Measurements from ENCODE around the gene UAP1L1.

UAP1L1 gene

DNA sequence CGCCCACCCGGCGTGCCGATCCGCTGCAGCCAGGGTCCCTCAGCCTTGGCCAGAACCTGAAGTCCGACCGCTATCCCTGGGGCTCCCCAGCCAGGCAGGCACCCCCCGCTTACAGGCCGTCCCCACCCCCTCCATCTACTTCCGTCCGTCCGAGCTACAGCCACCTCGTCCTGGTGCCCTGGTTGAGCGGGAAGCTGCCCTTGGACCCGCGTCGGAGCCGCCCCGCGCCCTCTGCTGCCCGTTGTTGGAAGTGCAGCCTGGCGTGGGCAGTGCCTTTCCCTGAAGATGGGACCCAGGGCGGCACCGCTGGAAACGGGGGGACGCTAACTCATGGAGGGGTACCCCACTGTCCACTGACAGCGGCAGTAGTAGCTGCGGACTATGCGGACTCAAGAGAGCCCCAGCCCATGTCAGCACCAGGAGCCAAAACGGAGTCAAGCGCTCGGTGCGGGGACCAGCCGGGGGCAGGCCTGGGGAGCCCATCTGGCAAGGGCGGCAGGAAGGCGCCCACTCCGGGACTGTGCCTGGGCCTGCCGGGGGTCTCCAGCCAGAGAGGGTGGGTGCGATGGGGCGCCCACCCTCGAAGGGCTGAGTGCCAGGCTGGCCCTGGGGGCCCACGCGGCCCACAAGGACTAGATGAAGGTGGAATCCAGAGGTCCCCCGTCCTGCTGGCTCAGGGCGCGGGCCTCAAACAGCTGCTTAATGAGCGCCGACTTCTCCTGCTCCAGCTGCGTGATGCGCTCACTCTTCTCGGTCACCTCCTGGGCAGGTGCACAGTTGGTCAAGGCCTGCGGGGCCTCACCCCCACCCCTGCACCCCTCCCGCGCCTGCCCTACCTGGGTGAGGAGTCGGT lies 13.1 kb upstream of the UAP1L1 start:
- H3K4me1 ChIP-seq (ENCODE audit: control insufficient read depth, insufficient read depth, low read length): no peaks in the 10 kb centered on the region
- DNase-seq (ENCODE audit: low read depth): peak; percentile 76
- H3K36me3 ChIP-seq (ENCODE audit: control insufficient read depth, insufficient read depth, low read length, severe bottlenecking): no peaks in the 10 kb centered on the region
- peaks cover 3% of the 10 kb centered on the region for H3K27me3 ChIP-seq (replicated peaks; ENCODE audit: control insufficient read depth, insufficient read depth, low read length)
- no peak overlapping the region for H3K4me3 ChIP-seq (ENCODE audit: low read length)
- H3K9me3 ChIP-seq (ENCODE audit: control insufficient read depth, low read length): no peaks in the 10 kb centered on the region
- H3K9ac ChIP-seq (ENCODE audit: low read length): no peak overlapping the region

DNA sequence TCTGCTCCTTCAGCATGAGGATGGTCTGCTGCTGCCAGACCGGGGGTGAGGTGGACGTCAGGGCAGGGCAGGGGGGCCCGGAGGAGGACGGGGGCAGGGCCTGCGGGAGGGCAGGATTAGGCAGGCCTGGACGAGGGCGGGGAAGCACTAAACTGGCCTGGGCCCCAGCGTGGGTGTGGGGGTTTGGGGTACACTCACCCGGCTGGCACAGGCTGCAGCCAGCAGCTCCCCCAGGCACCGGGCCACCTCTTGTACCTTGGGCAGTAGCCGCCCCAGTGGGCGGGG lies 12.5 kb upstream of the UAP1L1 start:
- Histone ChIP-seq H3K27me3 (replicated peaks; ENCODE audit: control insufficient read depth, insufficient read depth, low read length) (peaks cover 5% of the 10 kb centered on the region), H3K9ac (ENCODE audit: low read length) (no peak overlapping the region), H3K9me3 (ENCODE audit: control insufficient read depth, low read length) (no peaks in the 10 kb centered on the region), H3K4me3 (ENCODE audit: low read length) (no peak overlapping the region), H3K4me1 (ENCODE audit: control insufficient read depth, insufficient read depth, low read length) (no peaks in the 10 kb centered on the region), H3K36me3 (ENCODE audit: control insufficient read depth, insufficient read depth, low read length, severe bottlenecking) (no peaks in the 10 kb centered on the region)
- no peak for DNase-seq (ENCODE audit: low read depth)

DNA sequence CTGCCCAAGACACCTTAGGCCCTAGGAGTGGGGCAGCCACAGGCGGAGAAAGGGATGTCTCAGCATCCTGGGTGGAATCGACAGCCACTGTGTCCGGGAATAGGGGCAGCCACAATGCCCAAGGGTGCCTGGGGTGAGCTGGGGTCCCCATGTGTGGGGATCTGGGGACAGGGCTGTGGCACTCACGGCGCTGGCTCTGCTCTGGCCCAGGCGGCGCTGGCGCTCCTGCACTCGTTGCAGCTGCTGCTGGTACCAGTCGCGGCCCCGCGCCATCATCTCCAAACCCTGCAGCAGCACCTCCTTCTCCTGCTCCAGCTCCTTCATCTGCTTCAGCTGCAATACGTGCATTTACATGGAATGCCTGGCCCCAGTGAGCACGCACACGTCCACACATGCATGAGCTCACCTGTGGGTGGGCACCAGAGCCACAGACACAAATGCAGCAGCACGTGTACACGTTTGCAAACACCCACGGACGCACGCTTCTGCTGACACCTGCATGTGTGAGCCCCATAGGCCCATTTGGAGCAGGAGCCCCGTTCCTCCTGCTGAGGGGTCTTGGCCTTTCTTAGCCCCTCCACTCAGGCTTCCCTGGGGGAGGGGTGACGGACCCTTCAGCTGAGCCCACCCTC lies 11.9 kb upstream of the UAP1L1 start:
- no peaks in the 10 kb centered on the region for H3K4me1 ChIP-seq (ENCODE audit: control insufficient read depth, insufficient read depth, low read length)
- H3K36me3 ChIP-seq (ENCODE audit: control insufficient read depth, insufficient read depth, low read length, severe bottlenecking): no peaks in the 10 kb centered on the region
- peaks cover 5% of the 10 kb centered on the region for H3K27me3 ChIP-seq (replicated peaks; ENCODE audit: control insufficient read depth, insufficient read depth, low read length)
- no peaks in the 10 kb centered on the region for H3K9me3 ChIP-seq (ENCODE audit: control insufficient read depth, low read length)
- no peak overlapping the region for H3K9ac ChIP-seq (ENCODE audit: low read length)
- no peak for DNase-seq (ENCODE audit: low read depth)
- H3K4me3 ChIP-seq (ENCODE audit: low read length): no peak overlapping the region

DNA sequence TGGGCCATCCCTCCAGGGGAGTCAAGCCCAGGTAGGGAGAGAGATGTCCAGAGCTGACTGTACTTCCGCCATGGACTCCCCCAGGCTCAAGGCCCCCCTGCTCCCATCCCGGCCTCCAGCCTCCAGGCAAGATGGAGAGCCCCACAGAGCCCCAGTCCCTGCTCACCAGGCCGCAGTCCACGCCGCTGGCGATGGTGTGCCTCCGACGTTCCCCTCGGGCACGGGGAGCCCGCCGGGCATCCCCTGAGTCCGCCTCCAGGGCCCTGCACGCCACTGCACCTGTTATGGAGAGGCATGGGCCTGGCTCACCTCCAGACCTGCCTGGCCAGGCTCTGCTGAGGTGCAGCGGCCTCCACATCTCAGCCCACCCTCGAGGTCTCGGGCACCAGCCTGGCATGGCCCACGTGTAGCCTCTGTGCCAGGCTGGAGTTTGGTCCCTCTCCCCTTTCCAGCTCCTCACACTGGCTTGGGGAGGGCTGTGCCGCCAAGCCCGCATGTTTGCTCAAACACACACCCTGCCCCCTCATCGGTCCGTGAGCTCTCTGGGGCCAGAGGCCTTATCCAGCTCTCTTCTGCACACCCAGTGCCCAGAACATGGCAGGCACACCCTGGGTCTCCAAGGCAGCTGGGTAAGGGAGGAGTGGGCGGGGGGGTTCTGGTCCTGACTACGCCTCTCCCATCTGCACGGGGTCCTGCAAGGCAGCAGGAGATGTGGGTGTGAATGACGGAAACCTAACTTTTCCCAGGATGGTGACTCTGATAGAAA lies 11.0 kb upstream of the UAP1L1 start:
- no peak for DNase-seq (ENCODE audit: low read depth)
- H3K4me1 ChIP-seq (ENCODE audit: control insufficient read depth, insufficient read depth, low read length): no peaks in the 10 kb centered on the region
- peaks cover 5% of the 10 kb centered on the region for H3K27me3 ChIP-seq (replicated peaks; ENCODE audit: control insufficient read depth, insufficient read depth, low read length)

DNA sequence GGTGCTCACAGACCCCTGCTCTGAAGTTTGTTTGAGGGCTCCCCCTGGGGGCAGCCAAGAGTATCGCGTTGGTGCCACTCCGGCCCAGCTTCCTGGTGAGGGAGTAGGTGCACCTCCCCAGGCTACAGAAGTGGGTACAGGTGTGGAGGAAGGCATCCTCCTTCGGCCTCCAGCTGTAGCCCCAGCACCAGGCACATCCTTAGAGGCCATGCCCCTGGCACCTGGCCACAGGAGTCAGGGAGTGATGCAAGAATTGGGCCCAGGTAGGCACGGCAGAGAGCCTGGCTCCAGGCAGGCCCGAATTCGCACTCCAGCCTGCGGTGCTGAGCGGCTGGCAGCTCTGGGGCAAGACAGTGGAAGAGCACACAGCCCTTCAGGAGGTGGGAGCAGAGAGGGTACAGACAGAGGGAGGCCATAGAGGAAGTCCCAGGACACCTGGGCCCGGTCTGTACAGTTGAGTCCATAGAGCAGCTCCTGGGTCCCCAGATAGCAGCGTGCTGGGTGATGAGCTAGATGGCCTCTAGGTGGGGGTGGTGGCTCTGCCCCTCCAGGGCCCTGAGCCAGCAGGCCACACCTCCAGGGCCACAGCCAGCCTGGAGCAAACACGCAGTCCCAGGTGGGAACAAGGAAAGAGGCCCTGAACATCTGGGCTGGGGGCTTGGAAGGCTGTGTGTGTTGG lies 9.3 kb upstream of the UAP1L1 start:
- no peak overlapping the region for H3K4me3 ChIP-seq (ENCODE audit: low read length)
- H3K27me3 ChIP-seq (replicated peaks; ENCODE audit: control insufficient read depth, insufficient read depth, low read length): peaks cover 5% of the 10 kb centered on the region
- H3K4me1 ChIP-seq (ENCODE audit: control insufficient read depth, insufficient read depth, low read length): no peaks in the 10 kb centered on the region
- H3K9me3 ChIP-seq (ENCODE audit: control insufficient read depth, low read length): no peaks in the 10 kb centered on the region
- DNase-seq (ENCODE audit: low read depth): peak; percentile 88
- H3K36me3 ChIP-seq (ENCODE audit: control insufficient read depth, insufficient read depth, low read length, severe bottlenecking): no peaks in the 10 kb centered on the region
- H3K9ac ChIP-seq (ENCODE audit: low read length): no peak overlapping the region

More for the DNA sequence above, 11.0 kb upstream of the UAP1L1 start:
- no peak overlapping the region for H3K9ac ChIP-seq (ENCODE audit: low read length)
- no peaks in the 10 kb centered on the region for H3K9me3 ChIP-seq (ENCODE audit: control insufficient read depth, low read length)
- no peak overlapping the region for H3K4me3 ChIP-seq (ENCODE audit: low read length)
- no peaks in the 10 kb centered on the region for H3K36me3 ChIP-seq (ENCODE audit: control insufficient read depth, insufficient read depth, low read length, severe bottlenecking)

DNA sequence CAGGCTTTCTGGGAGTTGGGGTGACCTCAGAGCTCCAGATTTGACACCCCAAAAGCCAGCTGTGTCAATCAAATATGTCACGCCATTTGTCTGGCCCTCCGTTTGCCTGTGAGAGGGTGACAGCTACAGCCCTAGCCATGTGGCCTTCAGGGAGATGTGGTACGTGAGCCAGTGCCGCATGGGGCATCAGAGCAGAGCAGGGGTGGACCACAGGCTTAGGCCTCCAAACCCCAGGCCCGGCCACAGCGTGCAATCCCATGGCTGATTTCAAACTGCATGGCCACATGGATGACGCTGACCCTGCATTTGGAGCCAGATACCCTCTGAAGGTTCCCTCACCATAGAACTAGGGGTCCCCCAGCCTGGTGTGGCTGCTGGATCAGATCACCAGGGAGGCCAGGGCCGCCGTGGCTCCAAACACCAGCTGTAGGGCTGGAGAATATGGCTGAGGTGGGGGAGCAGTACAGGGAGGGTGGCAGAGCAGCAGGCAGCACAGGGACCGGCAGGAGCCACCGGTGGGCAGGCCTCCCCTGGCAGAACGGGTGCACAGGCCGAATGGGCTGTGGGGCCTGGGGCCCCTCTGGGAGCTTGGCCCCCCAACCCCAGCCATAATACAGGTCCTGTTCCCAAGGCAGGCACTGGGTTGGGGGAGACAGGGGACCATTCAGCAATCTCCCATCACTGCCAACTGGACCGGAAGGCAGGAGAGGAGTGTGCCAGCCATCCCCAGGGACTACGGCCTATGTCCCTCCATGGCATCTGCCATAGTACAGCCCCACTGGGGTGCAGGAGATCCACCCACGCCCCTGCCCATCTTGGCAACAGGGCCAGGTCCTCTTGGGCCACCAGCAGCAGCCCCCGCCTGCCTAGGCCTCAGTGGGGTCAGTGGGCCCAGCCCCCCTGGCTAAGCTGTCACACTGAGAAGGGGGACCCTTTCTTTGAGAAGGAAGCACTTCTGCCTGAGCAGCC lies 8.5 kb upstream of the UAP1L1 start:
- peaks cover 5% of the 10 kb centered on the region for H3K27me3 ChIP-seq (replicated peaks; ENCODE audit: control insufficient read depth, insufficient read depth, low read length)
- DNase-seq (ENCODE audit: low read depth): no peak
- no peaks in the 10 kb centered on the region for H3K4me1 ChIP-seq (ENCODE audit: control insufficient read depth, insufficient read depth, low read length)
- no peaks in the 10 kb centered on the region for H3K9me3 ChIP-seq (ENCODE audit: control insufficient read depth, low read length)
- no peaks in the 10 kb centered on the region for H3K36me3 ChIP-seq (ENCODE audit: control insufficient read depth, insufficient read depth, low read length, severe bottlenecking)
- no peak overlapping the region for H3K4me3 ChIP-seq (ENCODE audit: low read length)
- H3K9ac ChIP-seq (ENCODE audit: low read length): no peak overlapping the region

DNA sequence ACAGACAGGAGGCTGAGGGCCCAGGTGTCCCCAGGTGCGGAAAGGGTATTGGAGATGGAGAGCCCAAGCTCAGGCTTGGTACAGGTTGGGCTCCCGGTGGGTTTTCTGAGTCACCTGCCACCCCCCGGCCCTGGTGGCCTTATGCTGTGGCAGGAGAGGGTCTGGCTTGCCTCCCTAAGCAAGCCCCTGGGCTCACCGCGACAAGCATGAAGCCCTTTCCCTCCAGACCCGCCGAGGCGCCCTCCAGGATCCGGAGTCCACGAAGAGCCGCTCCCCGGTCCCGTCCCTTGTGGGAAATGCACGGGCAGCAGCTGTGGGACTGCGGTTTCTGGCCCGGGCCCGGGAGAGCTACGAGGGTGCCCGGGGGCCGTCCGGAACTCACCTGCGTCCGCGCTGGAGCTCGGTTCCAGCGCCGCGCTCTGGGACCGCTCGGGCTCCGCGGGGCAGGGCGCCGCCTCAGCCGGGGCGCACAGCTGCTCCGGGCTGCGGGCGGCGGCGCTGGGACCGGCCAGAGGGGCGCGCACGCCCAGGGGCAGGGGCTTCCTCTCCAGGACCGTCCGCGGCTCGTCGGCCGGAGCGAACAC lies 7.7 kb upstream of the UAP1L1 start:
- H3K9ac ChIP-seq (ENCODE audit: low read length): no peak overlapping the region
- peaks cover 5% of the 10 kb centered on the region for H3K27me3 ChIP-seq (replicated peaks; ENCODE audit: control insufficient read depth, insufficient read depth, low read length)
- no peaks in the 10 kb centered on the region for H3K4me1 ChIP-seq (ENCODE audit: control insufficient read depth, insufficient read depth, low read length)
- no peaks in the 10 kb centered on the region for H3K9me3 ChIP-seq (ENCODE audit: control insufficient read depth, low read length)
- H3K36me3 ChIP-seq (ENCODE audit: control insufficient read depth, insufficient read depth, low read length, severe bottlenecking): no peaks in the 10 kb centered on the region
- no peak for DNase-seq (ENCODE audit: low read depth)
- H3K4me3 ChIP-seq (ENCODE audit: low read length): no peak overlapping the region

DNA sequence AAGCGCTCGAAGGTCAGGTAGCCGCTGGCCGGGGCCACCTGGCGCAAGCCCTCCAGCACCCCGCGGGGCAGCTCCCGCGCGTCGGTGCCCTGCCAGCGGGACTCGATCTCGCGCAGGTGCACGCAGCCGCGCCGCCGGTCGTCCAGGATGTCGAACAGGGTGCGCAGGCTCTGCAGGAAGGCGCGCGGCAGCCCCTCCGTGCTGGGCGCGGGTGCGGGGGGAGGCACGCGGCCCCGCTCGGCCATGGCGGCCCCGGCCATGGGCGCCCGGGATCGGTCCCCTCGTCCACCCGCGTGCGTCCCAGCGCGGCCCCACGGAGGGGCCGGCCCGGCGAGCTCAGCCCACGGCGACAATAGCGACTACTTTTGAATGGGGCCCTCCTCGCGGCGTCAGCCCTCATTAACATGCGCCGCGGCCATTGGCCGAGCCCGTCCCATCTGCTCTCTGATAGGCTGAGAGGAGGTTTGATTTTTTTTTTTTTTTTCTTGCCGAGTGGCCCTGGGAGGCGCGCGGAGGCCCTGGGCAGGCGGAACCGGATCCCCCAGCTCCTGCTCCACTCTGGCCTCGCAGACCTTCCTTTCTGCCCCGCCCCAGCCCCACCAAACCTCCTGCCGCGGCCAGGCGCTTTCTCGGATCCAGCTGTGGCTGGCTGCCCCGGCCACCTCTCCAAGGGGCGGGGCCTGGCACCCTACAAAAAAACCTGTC lies 7.0 kb upstream of the UAP1L1 start, which contains the start of gene SAPCD2:
Gene SAPCD2, minus strand, starts transcription at position 357 of the 705 bp plus-strand sequence. Its CDS starts 97 bp downstream, at position 260.
- H3K4me3 ChIP-seq (ENCODE audit: low read length): peak within 1 kb of the TSS; percentile 61
- no peaks in the 10 kb centered on the region for H3K36me3 ChIP-seq (ENCODE audit: control insufficient read depth, insufficient read depth, low read length, severe bottlenecking)
- no peaks in the 10 kb centered on the region for H3K9me3 ChIP-seq (ENCODE audit: control insufficient read depth, low read length)
- peak; percentile 94 for DNase-seq (ENCODE audit: low read depth)
- H3K4me1 ChIP-seq (ENCODE audit: control insufficient read depth, insufficient read depth, low read length): no peaks in the 10 kb centered on the region
- peaks cover 5% of the 10 kb centered on the region for H3K27me3 ChIP-seq (replicated peaks; ENCODE audit: control insufficient read depth, insufficient read depth, low read length)
- H3K9ac ChIP-seq (ENCODE audit: low read length): no peak within 1 kb of the TSS

DNA sequence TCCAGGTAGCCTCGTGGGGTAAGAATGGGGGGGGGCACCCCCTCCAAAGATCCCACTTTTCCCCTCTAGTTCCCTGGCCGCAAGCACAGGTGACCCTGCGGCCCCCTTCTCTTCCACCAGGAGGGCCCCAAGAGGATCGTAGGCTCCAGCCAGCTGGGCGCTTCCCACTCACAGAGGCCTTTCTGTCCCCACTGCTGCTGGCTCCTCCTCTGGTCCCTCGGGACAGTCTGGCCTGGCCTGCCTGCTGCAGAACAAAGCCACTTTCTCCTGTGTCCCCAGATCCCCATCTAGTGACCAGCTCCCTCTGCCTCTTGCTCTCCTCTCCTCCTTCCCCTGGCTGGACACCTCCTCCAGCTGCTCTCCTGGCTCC lies 6.4 kb upstream of the UAP1L1 start:
- no peaks in the 10 kb centered on the region for H3K4me1 ChIP-seq (ENCODE audit: control insufficient read depth, insufficient read depth, low read length)
- peak overlapping the region; percentile 61 for H3K4me3 ChIP-seq (ENCODE audit: low read length)
- no peak for DNase-seq (ENCODE audit: low read depth)
- H3K9me3 ChIP-seq (ENCODE audit: control insufficient read depth, low read length): no peaks in the 10 kb centered on the region
- H3K9ac ChIP-seq (ENCODE audit: low read length): no peak overlapping the region
- H3K36me3 ChIP-seq (ENCODE audit: control insufficient read depth, insufficient read depth, low read length, severe bottlenecking): no peaks in the 10 kb centered on the region
- H3K27me3 ChIP-seq (replicated peaks; ENCODE audit: control insufficient read depth, insufficient read depth, low read length): peaks cover 5% of the 10 kb centered on the region

DNA sequence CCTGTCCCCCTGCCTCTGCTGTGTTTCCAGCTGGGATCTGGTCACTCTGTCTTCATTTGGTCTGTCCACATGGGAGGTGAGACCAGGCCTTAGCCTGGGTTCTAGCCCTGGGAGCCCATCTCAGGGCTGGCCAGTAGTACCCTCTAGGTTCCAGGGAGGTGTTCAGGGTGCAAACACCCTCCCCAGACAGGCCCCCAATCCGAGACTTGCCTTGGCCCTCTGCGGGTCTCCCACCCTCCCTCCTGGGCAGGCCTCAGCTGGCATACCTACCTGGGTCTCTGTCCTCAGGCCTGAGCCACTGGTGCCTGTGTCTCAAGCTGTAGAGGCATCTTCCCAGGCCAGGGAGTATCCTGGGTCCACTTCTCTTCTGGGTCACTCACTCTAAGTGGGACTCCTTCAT lies 6.0 kb upstream of the UAP1L1 start:
- Histone ChIP-seq H3K9ac (ENCODE audit: low read length) (no peak overlapping the region), H3K4me3 (ENCODE audit: low read length) (no peak overlapping the region), H3K4me1 (ENCODE audit: control insufficient read depth, insufficient read depth, low read length) (no peaks in the 10 kb centered on the region), H3K27me3 (replicated peaks; ENCODE audit: control insufficient read depth, insufficient read depth, low read length) (peaks cover 5% of the 10 kb centered on the region), H3K9me3 (ENCODE audit: control insufficient read depth, low read length) (no peaks in the 10 kb centered on the region), H3K36me3 (ENCODE audit: control insufficient read depth, insufficient read depth, low read length, severe bottlenecking) (no peaks in the 10 kb centered on the region)
- DNase-seq (ENCODE audit: low read depth): no peak

Data from adipocyte (in vitro differentiated cells).